AML-193 (cell line): ENCODE measurements around the gene TAPBPL.
"Not testable (repeated sequence)": the region's sequence is repeated elsewhere in the genome, so short reads cannot be mapped to it uniquely, and the experiment has no call there.

Experiments used
- DNase-seq, 2 experiments: peaks; one replicate each; lab custom pipeline; 2025; lab: John Stamatoyannopoulos, UW

TAPBPL gene

GRCh38 chr12:6490673-6491072 is 38.8 kb downstream of the TAPBPL start:
- not testable (repeated sequence) for DNase-seq

GRCh38 chr12:6492838-6493496 is 41.1 kb downstream of the TAPBPL start, which contains the start of gene MRPL51:
TSS of gene MRPL51 (minus strand) at chr12:6493262. CDS start at chr12:6493136, 126 bp downstream.
- peak; percentile 83 to 88 for DNase-seq

GRCh38 chr12:6493497-6494257 is 41.8 kb downstream of the TAPBPL start, which contains the start of gene NCAPD2:
TSS of gene NCAPD2 (plus strand) at chr12:6494102. CDS start at chr12:6495099, 997 bp downstream.
- DNase-seq = peak; percentile 94

- peak; percentile 51 to 57 for DNase-seq
Measured at GRCh38 chr12:6494258-6494743, 42.5 kb downstream of the TAPBPL start.

- DNase-seq = no peak
Measured at GRCh38 chr12:6494968-6495367, 43.1 kb downstream of the TAPBPL start.

- DNase-seq = not testable (repeated sequence)
Measured at GRCh38 chr12:6497291-6497690, 45.4 kb downstream of the TAPBPL start.

- no peak for DNase-seq
Measured at GRCh38 chr12:6500466-6500865, 48.6 kb downstream of the TAPBPL start.

GRCh38 chr12:6507102-6507998 is 55.5 kb downstream of the TAPBPL start:
- DNase-seq = no peak

GRCh38 chr12:6508087-6508486 is 56.2 kb downstream of the TAPBPL start:
- DNase-seq = no peak
